ENCODE measurements around the gene PEAK3.

PEAK3 gene

GRCh38 chr19:2282062-2282861 is at the start of gene PEAK3:
Gene PEAK3, minus strand, starts transcription at chr19:2282175. Its CDS starts 1,244 bp downstream, at chr19:2280931.
- H3K27me3 Mint-ChIP-seq = peaks cover 2% of the 10 kb centered on the region
- DNase-seq = peak; percentile 53

GRCh38 chr19:2330632-2331284 is 48.8 kb upstream of the PEAK3 start:
- Mint-ChIP-seq H3K4me3 (peak overlapping the region; percentile 99), H3K27me3 (no peaks in the 10 kb centered on the region), H3K9me3 (peaks cover 3% of the 10 kb centered on the region), H3K36me3 (ENCODE audit: low read depth) (peaks cover 22% of the 10 kb centered on the region), H3K4me1 (peaks cover 67% of the 10 kb centered on the region), H3K27ac (no peak overlapping the region)
- DNase-seq (no peak), ATAC-seq (no peak)

More at GRCh38 chr19:2282062-2282861, at the start of gene PEAK3:
- Mint-ChIP-seq H3K4me1 (peaks cover 11% of the 10 kb centered on the region), H3K9me3 (no peaks in the 10 kb centered on the region), H3K4me3 (peak within 1 kb of the TSS; percentile 40), H3K36me3 (ENCODE audit: low read depth) (no peaks in the 10 kb centered on the region), H3K27ac (no peak within 1 kb of the TSS)
- ATAC-seq = peak; percentile 30

- H3K9me3 Mint-ChIP-seq = no peaks in the 10 kb centered on the region
- H3K4me3 Mint-ChIP-seq = peak overlapping the region; percentile 99
- no peak for ATAC-seq
- no peaks in the 10 kb centered on the region for H3K27me3 Mint-ChIP-seq
- peaks cover 24% of the 10 kb centered on the region for H3K36me3 Mint-ChIP-seq (ENCODE audit: low read depth)
- H3K27ac Mint-ChIP-seq = peak overlapping the region; percentile 22
- H3K4me1 Mint-ChIP-seq = peaks cover 71% of the 10 kb centered on the region
- no peak for DNase-seq
Measured at GRCh38 chr19:2330255-2330631, 48.3 kb upstream of the PEAK3 start.

- Mint-ChIP-seq H3K9me3 (no peaks in the 10 kb centered on the region), H3K27ac (peak overlapping the region; percentile 87), H3K27me3 (no peaks in the 10 kb centered on the region), H3K4me1 (peaks cover 77% of the 10 kb centered on the region), H3K4me3 (peak overlapping the region; percentile 99), H3K36me3 (ENCODE audit: low read depth) (peaks cover 22% of the 10 kb centered on the region)
- no peak for ATAC-seq
- DNase-seq = no peak
Measured at GRCh38 chr19:2329501-2329916, 47.5 kb upstream of the PEAK3 start.

GRCh38 chr19:2329149-2329478 is 47.1 kb upstream of the PEAK3 start:
- ATAC-seq (no peak), DNase-seq (no peak)
- Mint-ChIP-seq H3K4me3 (peak overlapping the region; percentile 99), H3K27me3 (no peaks in the 10 kb centered on the region), H3K9me3 (no peaks in the 10 kb centered on the region), H3K27ac (peak overlapping the region; percentile 87), H3K4me1 (peaks cover 78% of the 10 kb centered on the region), H3K36me3 (ENCODE audit: low read depth) (peaks cover 22% of the 10 kb centered on the region)

- peaks cover 22% of the 10 kb centered on the region for H3K36me3 Mint-ChIP-seq (ENCODE audit: low read depth)
- DNase-seq = peak; percentile 95
- ATAC-seq = peak; percentile 53
- peak within 1 kb of the TSS; percentile 99 for H3K4me3 Mint-ChIP-seq
- H3K4me1 Mint-ChIP-seq = peaks cover 75% of the 10 kb centered on the region
- no peaks in the 10 kb centered on the region for H3K27me3 Mint-ChIP-seq
- peak within 1 kb of the TSS; percentile 99 for H3K27ac Mint-ChIP-seq
- H3K9me3 Mint-ChIP-seq = no peaks in the 10 kb centered on the region
Measured at GRCh38 chr19:2328401-2329148, 46.6 kb upstream of the PEAK3 start, which contains the start of the genes LSM7 and SPPL2B. Gene LSM7, minus strand, starts transcription at chr19:2328586. Its CDS starts 20 bp downstream, at chr19:2328566. Gene SPPL2B, plus strand, starts transcription at chr19:2328684. Its CDS starts 26 bp downstream, at chr19:2328710.

- no peaks in the 10 kb centered on the region for H3K9me3 Mint-ChIP-seq
- H3K27ac Mint-ChIP-seq = peak overlapping the region; percentile 99
- H3K4me3 Mint-ChIP-seq = peak overlapping the region; percentile 99
- H3K36me3 Mint-ChIP-seq (ENCODE audit: low read depth) = peaks cover 22% of the 10 kb centered on the region
- ATAC-seq (peak; percentile 80), DNase-seq (peak; percentile 68)
- peaks cover 73% of the 10 kb centered on the region for H3K4me1 Mint-ChIP-seq
- no peaks in the 10 kb centered on the region for H3K27me3 Mint-ChIP-seq
Measured at GRCh38 chr19:2327773-2328400, 45.9 kb upstream of the PEAK3 start.

GRCh38 chr19:2326699-2327360 is 44.9 kb upstream of the PEAK3 start:
- peaks cover 64% of the 10 kb centered on the region for H3K4me1 Mint-ChIP-seq
- no peaks in the 10 kb centered on the region for H3K27me3 Mint-ChIP-seq
- H3K27ac Mint-ChIP-seq = peak overlapping the region; percentile 99
- H3K4me3 Mint-ChIP-seq = peak overlapping the region; percentile 99
- H3K36me3 Mint-ChIP-seq (ENCODE audit: low read depth) = peaks cover 22% of the 10 kb centered on the region
- no peaks in the 10 kb centered on the region for H3K9me3 Mint-ChIP-seq
- DNase-seq (no peak), ATAC-seq (no peak)

- H3K27me3 Mint-ChIP-seq = no peaks in the 10 kb centered on the region
- H3K9me3 Mint-ChIP-seq = no peaks in the 10 kb centered on the region
- H3K4me3 Mint-ChIP-seq = peak overlapping the region; percentile 57
- ATAC-seq = no peak
- peaks cover 22% of the 10 kb centered on the region for H3K36me3 Mint-ChIP-seq (ENCODE audit: low read depth)
- H3K27ac Mint-ChIP-seq = peak overlapping the region; percentile 41
- peaks cover 50% of the 10 kb centered on the region for H3K4me1 Mint-ChIP-seq
- DNase-seq = no peak
Measured at GRCh38 chr19:2325281-2326046, 43.5 kb upstream of the PEAK3 start.

GRCh38 chr19:2324220-2324948 is 42.4 kb upstream of the PEAK3 start:
- Mint-ChIP-seq H3K4me1 (peaks cover 41% of the 10 kb centered on the region), H3K27ac (no peak overlapping the region), H3K27me3 (no peaks in the 10 kb centered on the region), H3K9me3 (no peaks in the 10 kb centered on the region), H3K36me3 (ENCODE audit: low read depth) (peaks cover 22% of the 10 kb centered on the region), H3K4me3 (peak overlapping the region; percentile 24)
- DNase-seq (no peak), ATAC-seq (no peak)

GRCh38 chr19:2323707-2324106 is 41.7 kb upstream of the PEAK3 start:
- no peak for ATAC-seq
- Mint-ChIP-seq H3K27ac (no peak overlapping the region), H3K4me1 (peaks cover 37% of the 10 kb centered on the region), H3K27me3 (no peaks in the 10 kb centered on the region), H3K9me3 (no peaks in the 10 kb centered on the region), H3K36me3 (ENCODE audit: low read depth) (peaks cover 22% of the 10 kb centered on the region), H3K4me3 (no peak overlapping the region)
- no peak for DNase-seq

- no peaks in the 10 kb centered on the region for H3K27me3 Mint-ChIP-seq
- peaks cover 22% of the 10 kb centered on the region for H3K4me1 Mint-ChIP-seq
- H3K27ac Mint-ChIP-seq = no peak overlapping the region
- no peak for ATAC-seq
- no peak overlapping the region for H3K4me3 Mint-ChIP-seq
- H3K36me3 Mint-ChIP-seq (ENCODE audit: low read depth) = peaks cover 9% of the 10 kb centered on the region
- no peak for DNase-seq
- H3K9me3 Mint-ChIP-seq = no peaks in the 10 kb centered on the region
Measured at GRCh38 chr19:2321565-2322283, 39.7 kb upstream of the PEAK3 start.
